T-helper 1 cell treated with Interleukin-12 subunit alpha and Interleukin-12 subunit beta and Interleukin-4 antibody, amounts not matched to agents 30 μg/mL and 1 μg/mL, for 36 hours (primary cell): ENCODE results near the gene NMUR2.

Source experiments
- H3K27ac Mint-ChIP-seq: one replicate; pipeline ENCODE4 v1.8.0; 2021; ENCODE audit warnings: mild to moderate bottlenecking, mixed read lengths
- H3K27me3 Mint-ChIP-seq: one replicate; pipeline ENCODE4 v1.8.0; 2021; ENCODE audit warnings: low read depth, mixed read lengths
- H3K36me3 Mint-ChIP-seq: one replicate; pipeline ENCODE4 v1.8.0; 2021; ENCODE audit warnings: low read depth, mixed read lengths
- H3K4me1 Mint-ChIP-seq: one replicate; pipeline ENCODE4 v1.8.0; 2021; ENCODE audit warnings: low read depth, mixed read lengths
- H3K4me3 Mint-ChIP-seq: one replicate; pipeline ENCODE4 v1.8.0; 2021; ENCODE audit warnings: mild to moderate bottlenecking, moderate library complexity, mixed read lengths
- H3K9me3 Mint-ChIP-seq: one replicate; pipeline ENCODE4 v1.8.0; 2021; ENCODE audit warnings: mixed read lengths

The NMUR2 gene, protein sequence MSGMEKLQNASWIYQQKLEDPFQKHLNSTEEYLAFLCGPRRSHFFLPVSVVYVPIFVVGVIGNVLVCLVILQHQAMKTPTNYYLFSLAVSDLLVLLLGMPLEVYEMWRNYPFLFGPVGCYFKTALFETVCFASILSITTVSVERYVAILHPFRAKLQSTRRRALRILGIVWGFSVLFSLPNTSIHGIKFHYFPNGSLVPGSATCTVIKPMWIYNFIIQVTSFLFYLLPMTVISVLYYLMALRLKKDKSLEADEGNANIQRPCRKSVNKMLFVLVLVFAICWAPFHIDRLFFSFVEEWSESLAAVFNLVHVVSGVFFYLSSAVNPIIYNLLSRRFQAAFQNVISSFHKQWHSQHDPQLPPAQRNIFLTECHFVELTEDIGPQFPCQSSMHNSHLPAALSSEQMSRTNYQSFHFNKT

DNA sequence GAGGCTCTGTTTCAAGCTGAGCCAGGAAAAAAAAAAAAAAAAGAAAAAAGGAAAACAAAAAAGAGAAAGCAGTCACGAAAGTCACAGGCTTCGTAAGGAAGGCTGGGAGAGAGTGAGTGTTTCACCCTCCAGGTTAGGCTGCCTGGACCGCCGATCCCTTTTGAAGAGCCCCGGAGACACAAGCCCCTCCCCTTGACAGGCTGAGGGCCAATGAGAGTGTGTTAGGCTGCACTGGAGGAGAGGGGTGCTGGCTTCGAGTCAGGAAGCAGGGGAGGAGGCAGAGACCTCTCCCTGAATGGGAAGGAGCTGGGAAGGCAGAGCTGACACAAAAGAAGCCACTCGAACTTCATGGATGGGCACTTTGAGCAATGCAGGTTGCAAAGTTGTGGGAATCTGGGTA, at the start of gene NMUR2:
NMUR2 (minus strand) TSS at position 135 of the 400 bp plus-strand sequence. CDS start 166 bp downstream, outside the sequence.
- Mint-ChIP-seq H3K4me3 (no peak within 1 kb of the TSS), H3K9me3 (no peaks in the 10 kb centered on the region), H3K36me3 (no peaks in the 10 kb centered on the region), H3K4me1 (no peaks in the 10 kb centered on the region), H3K27ac (no peak within 1 kb of the TSS), H3K27me3 (no peaks in the 10 kb centered on the region)

DNA sequence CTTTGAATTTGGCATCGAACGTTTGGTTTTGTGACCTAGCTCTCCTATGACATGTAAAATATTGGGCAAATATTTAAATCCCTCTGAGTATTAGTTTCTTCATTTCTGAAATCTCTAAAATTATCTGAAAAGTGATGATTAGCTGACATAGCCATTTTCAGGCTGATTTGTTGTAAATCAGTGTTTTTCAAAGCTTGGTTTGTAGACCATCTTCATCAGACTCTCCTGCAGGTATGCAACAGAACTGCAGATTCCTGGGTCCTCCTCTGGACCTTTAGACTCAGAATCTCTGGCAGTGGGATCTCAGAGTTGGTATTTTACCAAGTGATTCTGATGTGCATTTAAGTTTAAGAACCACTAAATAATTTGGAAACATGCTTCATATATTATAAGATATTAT, 38.9 kb upstream of the NMUR2 start:
- Mint-ChIP-seq H3K4me3 (no peak overlapping the region), H3K27ac (no peak overlapping the region), H3K9me3 (no peaks in the 10 kb centered on the region), H3K27me3 (no peaks in the 10 kb centered on the region), H3K4me1 (no peaks in the 10 kb centered on the region), H3K36me3 (no peaks in the 10 kb centered on the region)

DNA sequence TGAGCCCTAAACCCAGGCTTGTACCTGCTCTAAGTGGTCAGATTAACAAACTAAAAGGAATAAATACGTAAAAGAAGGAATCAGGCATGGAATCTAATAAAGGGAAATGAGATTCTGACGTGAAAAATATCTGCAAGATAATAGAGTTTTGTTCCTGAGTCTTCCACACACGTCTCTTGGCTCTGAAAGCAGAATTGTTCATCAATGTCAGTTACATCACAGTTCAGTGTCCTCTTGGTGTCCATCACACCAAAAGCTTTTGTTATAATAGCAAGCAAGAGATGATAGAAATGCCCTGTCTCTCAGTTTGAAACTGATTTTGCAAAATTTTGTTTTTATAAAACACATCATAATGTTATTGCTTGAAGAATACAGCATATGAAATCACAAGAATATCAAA, 34.7 kb upstream of the NMUR2 start:
- Mint-ChIP-seq H3K9me3 (no peaks in the 10 kb centered on the region), H3K4me3 (no peak overlapping the region), H3K27ac (no peak overlapping the region), H3K27me3 (no peaks in the 10 kb centered on the region), H3K4me1 (no peaks in the 10 kb centered on the region), H3K36me3 (no peaks in the 10 kb centered on the region)

DNA sequence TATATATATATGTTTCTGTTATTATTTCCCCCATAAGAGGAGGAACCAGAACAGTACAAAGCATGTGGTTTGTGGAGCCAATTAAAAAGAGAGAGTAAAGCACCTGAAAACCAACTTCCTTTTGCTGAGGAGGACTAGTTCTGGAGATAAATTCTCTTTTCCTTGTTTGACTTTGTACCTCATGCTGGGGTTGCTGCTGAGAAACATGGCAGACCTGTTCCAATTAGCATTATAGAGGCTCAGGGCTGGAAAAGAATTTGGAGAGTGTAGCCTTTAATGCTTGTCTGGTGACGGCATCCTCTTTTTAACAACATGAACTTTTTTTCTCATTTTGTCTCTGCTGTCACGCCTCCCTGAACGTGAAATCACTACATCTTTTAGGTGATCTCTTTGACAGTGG, 32.8 kb upstream of the NMUR2 start:
- Mint-ChIP-seq H3K4me1 (no peaks in the 10 kb centered on the region), H3K9me3 (no peaks in the 10 kb centered on the region), H3K27me3 (no peaks in the 10 kb centered on the region), H3K36me3 (no peaks in the 10 kb centered on the region), H3K27ac (no peak overlapping the region), H3K4me3 (no peak overlapping the region)

DNA sequence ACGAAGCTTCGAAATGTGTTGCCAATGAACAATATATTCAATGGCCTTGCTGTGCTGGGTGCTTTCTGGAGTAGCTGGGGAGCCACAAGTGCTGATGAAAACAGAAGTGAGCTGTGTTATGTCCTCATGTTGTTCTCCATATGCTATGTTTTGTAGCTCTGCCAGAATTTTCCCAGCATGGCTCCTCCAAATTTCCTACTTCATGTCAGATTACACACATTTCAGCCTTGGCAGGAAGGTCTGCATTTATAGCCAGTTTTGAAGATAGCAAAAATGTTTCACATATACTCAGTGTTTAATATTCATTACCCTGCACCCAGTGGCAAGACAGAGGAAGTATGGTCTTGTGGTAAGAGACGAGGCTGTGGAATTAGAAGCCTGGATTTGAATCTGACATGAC, 22.6 kb upstream of the NMUR2 start:
- Mint-ChIP-seq H3K4me1 (no peaks in the 10 kb centered on the region), H3K9me3 (no peaks in the 10 kb centered on the region)

DNA sequence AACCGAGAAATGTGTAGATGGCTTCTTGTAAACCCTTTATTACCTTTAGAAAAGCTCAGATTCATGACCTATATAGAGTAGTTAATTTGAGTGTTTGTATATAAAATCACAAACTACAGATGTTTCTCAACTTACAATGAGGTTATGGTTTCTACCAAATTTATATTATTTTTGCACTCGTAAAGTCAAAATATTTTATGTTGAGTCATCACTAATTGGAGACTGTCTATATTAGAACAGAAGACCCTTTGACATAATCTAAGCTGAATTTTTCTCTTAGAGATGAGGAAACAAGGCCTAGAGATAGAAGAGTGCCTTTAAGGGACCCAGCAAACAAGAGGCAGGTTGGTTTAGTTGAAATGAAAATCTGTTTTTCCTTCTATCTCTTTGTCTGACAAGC, 20.0 kb upstream of the NMUR2 start:
- Mint-ChIP-seq H3K4me3 (no peak overlapping the region), H3K36me3 (no peaks in the 10 kb centered on the region), H3K27ac (no peak overlapping the region)

More for the DNA sequence above, 22.6 kb upstream of the NMUR2 start:
- Mint-ChIP-seq H3K4me3 (no peak overlapping the region), H3K36me3 (no peaks in the 10 kb centered on the region), H3K27ac (no peak overlapping the region), H3K27me3 (no peaks in the 10 kb centered on the region)

DNA sequence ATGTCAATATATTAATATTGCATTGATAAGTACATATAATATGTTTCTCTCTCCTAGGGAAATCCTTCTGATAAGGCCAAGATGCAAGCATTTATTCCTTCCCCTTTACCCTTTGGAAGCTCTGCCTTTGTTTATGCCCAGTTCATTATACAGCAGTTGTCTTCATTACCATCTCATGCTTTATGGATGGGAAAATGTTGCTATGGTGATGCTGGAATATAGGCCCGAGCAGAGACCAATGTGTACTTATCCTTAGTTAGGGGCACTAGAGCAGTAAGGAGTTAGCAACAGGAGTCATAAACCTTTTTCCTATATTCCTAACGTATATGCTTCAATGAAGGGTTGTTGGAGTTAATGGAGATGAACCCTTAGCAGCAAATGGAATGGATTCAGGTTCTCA, 19.4 kb upstream of the NMUR2 start:
- Mint-ChIP-seq H3K27me3 (no peaks in the 10 kb centered on the region), H3K9me3 (no peaks in the 10 kb centered on the region), H3K36me3 (no peaks in the 10 kb centered on the region), H3K4me1 (no peaks in the 10 kb centered on the region), H3K4me3 (no peak overlapping the region), H3K27ac (no peak overlapping the region)

More for the DNA sequence above, 20.0 kb upstream of the NMUR2 start:
- Mint-ChIP-seq H3K4me1 (no peaks in the 10 kb centered on the region), H3K9me3 (no peaks in the 10 kb centered on the region), H3K27me3 (no peaks in the 10 kb centered on the region)

DNA sequence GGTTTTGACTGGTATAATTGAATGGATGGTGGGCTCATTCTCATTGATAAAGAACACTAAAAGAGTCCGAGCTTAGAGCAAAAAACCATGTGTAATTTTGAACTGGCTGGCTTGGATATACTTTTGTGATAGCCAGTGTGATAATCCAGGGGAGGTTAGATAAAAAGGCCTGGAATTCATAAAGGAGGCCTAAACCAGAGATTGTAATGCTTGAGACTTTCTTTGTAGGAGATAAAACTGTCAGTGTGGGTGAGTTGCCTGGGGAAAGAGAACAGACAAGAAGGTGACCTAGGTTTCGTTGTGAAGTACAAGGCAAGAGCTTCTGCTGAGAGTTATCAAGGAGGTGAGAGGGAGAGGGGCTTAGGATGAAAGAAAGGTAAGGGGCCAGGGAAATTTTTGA, 17.0 kb upstream of the NMUR2 start:
- Mint-ChIP-seq H3K4me1 (no peaks in the 10 kb centered on the region), H3K27me3 (no peaks in the 10 kb centered on the region), H3K9me3 (no peaks in the 10 kb centered on the region), H3K36me3 (no peaks in the 10 kb centered on the region), H3K4me3 (no peak overlapping the region), H3K27ac (no peak overlapping the region)

DNA sequence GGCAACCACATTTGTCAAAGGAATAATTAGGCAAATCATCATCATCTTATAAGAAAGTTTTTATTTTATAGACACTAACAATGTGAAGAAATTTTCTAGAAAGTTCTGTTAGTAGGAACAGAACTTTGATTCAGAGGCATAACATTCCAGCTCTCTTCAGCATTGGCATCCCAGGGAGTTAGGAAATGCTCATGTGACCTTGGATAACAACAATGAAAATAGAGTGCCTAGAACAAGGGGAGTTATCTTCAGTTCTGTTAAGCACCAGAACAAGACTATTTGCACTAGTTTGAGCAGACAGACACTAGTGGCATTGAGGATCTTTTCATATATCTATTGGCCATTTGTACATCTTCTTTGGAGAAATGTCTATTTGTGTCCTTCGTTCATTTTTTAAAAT, 7.0 kb upstream of the NMUR2 start:
- Mint-ChIP-seq H3K27ac (no peak overlapping the region), H3K36me3 (no peaks in the 10 kb centered on the region), H3K9me3 (no peaks in the 10 kb centered on the region), H3K27me3 (no peaks in the 10 kb centered on the region), H3K4me3 (no peak overlapping the region), H3K4me1 (no peaks in the 10 kb centered on the region)

DNA sequence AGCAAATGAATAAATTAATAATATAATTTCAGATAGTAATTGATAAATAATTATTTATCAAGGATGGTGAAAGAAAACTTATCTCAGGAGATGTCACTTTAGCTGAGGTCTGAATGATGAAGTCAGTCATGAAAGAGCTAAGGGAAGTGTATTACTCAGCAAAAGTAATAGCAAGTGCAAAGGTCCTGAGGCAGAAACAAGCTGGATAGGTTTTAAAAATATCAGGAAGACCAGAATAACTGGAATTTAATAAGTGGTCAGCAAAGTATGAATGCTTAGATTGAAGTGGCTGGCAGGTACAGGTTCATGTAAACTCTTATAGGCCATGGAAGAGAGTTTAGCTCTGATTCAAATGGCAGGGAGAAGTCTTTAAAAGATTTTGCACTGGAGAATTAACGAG, 1.0 kb upstream of the NMUR2 start:
- no peak overlapping the region for H3K27ac Mint-ChIP-seq
- no peaks in the 10 kb centered on the region for H3K36me3 Mint-ChIP-seq
- H3K4me3 Mint-ChIP-seq: no peak overlapping the region
- no peaks in the 10 kb centered on the region for H3K27me3 Mint-ChIP-seq
- H3K4me1 Mint-ChIP-seq: no peaks in the 10 kb centered on the region
- no peaks in the 10 kb centered on the region for H3K9me3 Mint-ChIP-seq

DNA sequence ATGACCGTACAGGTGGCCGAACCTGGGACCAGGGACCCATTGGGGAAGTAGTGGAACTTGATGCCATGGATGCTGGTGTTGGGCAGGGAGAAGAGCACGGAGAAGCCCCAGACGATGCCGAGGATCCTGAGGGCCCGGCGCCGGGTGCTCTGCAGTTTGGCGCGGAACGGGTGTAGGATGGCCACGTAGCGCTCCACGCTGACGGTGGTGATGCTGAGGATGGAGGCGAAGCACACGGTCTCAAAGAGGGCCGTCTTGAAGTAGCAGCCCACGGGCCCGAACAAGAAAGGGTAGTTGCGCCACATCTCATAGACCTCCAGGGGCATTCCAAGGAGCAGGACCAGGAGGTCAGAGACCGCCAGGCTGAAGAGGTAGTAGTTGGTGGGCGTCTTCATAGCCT, 585 bp downstream of the NMUR2 start:
- Mint-ChIP-seq H3K27me3 (no peaks in the 10 kb centered on the region), H3K27ac (no peak overlapping the region), H3K9me3 (no peaks in the 10 kb centered on the region), H3K36me3 (no peaks in the 10 kb centered on the region), H3K4me1 (no peaks in the 10 kb centered on the region), H3K4me3 (no peak overlapping the region)

DNA sequence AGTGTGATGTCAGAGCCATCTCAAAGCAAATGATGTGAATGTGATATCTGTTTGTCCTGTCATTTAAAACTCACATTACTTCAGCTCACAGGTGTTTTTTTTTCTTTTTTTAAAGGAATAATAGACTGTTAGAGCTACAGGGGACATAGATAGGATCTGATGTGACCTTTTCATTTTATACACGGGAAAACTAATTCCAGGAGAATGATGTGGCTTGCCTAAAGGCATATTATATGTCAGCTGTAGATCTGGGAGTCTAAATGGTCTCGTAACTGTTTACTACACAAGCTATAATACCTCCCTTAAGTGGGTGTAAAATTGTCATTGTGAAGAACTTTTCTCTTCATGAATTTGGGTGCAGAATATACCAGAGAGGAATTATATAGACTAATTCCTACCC, 2.0 kb downstream of the NMUR2 start:
- no peaks in the 10 kb centered on the region for H3K9me3 Mint-ChIP-seq
- H3K27ac Mint-ChIP-seq: no peak overlapping the region
- H3K36me3 Mint-ChIP-seq: no peaks in the 10 kb centered on the region
- H3K27me3 Mint-ChIP-seq: no peaks in the 10 kb centered on the region
- no peaks in the 10 kb centered on the region for H3K4me1 Mint-ChIP-seq
- no peak overlapping the region for H3K4me3 Mint-ChIP-seq

DNA sequence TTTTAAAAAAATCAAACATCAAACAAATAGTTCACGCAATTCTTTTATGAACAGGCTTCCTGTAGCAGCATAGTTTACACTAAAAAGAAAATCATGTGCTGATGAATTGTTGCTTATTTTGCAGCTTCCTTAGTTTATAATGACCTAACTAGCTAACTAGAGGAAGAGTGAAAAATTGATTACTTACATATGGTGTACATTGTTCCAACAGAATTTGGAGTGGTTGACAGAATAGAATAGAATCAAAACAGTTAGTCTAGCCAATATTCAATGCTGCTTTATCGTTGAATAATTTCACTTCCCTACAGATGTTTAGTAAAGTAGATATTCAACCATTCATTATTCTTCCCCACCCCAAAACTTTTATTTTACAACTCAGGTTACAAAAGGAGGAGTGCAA, 4.2 kb downstream of the NMUR2 start:
- Mint-ChIP-seq H3K36me3 (no peaks in the 10 kb centered on the region), H3K27ac (no peak overlapping the region), H3K27me3 (no peaks in the 10 kb centered on the region), H3K9me3 (no peaks in the 10 kb centered on the region), H3K4me1 (no peaks in the 10 kb centered on the region), H3K4me3 (no peak overlapping the region)

DNA sequence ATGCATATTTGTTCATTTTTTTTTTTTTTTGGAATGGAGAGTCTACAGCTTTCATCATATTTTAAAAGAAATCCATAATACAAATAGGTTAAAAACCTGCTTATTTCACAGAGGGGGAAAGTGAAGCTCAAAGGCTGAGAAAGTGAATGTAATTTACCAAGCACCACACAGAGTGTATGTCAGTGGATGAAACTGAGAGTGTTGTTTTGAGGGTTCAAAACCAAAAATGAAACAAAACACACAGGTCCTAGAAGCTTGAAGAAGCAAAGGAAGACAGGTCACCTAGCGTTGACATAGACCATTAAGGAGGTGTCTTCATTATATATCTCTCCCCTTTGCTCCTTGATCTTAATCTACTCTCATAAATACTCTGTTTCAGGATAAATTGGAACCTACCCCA, 7.5 kb downstream of the NMUR2 start:
- H3K9me3 Mint-ChIP-seq: no peaks in the 10 kb centered on the region
- no peaks in the 10 kb centered on the region for H3K36me3 Mint-ChIP-seq
- H3K4me1 Mint-ChIP-seq: no peaks in the 10 kb centered on the region
- no peak overlapping the region for H3K4me3 Mint-ChIP-seq
- no peaks in the 10 kb centered on the region for H3K27me3 Mint-ChIP-seq
- no peak overlapping the region for H3K27ac Mint-ChIP-seq

DNA sequence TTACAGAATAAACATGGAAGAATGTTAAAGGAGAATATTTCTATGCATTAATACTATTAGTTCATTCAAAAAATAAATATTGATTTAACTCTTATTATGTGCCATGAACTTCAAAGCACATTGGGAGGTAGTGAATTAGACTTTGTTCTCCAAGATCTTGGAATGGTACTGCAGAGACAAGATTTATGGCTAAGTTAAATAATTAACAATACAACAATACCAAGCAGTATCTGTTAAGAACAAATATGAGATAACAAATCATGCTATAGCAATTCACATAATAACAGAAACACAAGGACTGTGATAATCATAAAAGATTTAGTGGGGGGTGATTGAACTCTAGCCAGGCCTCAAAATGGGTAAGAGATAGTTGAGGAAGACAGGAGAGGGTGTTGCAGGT, 11.6 kb downstream of the NMUR2 start:
- H3K4me3 Mint-ChIP-seq: no peak overlapping the region

More for the DNA sequence above, 11.6 kb downstream of the NMUR2 start:
- peaks cover 3% of the 10 kb centered on the region for H3K9me3 Mint-ChIP-seq
- H3K4me1 Mint-ChIP-seq: no peaks in the 10 kb centered on the region
- H3K27me3 Mint-ChIP-seq: no peaks in the 10 kb centered on the region
- no peaks in the 10 kb centered on the region for H3K36me3 Mint-ChIP-seq
- H3K27ac Mint-ChIP-seq: no peak overlapping the region
